HCT116 (cell line): Measurements from ENCODE around the gene CRISPLD2. TPM values are rescaled to one million over a fixed set of nuclear protein-coding genes. Genes with fewer than 3 reads are reported as not detected.

Experiments
- ATAC-seq: fragments of 200-7000 bp; cut with Tn5 transposase; 2 replicates; pipeline ENCODE4 v1.9.1; 2020; ENCODE audit warnings: mild to moderate bottlenecking, moderate library complexity
- BruUV-seq: library from RNA; stranded (reverse); fragments of 400-500 nt; replicated peaks from 2 replicates; lab custom pipeline; 2021; lab: Mats Ljungman, UMichigan
- CTCF ChIA-PET: fragments of 300-600 bp; sonication (Branson Sonifier 250); formaldehyde crosslinking; loops from one replicate; lab custom pipeline; 2021; ENCODE audit warnings: antibody characterized with exemption; lab: Charles Lee
- POLR2A ChIA-PET: fragments of 300-600, 350-600 bp; sonication (Branson Sonifier 250); formaldehyde crosslinking; loops from one replicate; lab custom pipeline; 2021; ENCODE audit warnings: antibody characterized with exemption; lab: Charles Lee
- RAD21 ChIA-PET, 2 experiments: fragments of 300-600 bp; sonication (Branson Sonifier 250); formaldehyde crosslinking; loops; one replicate each; lab custom pipeline; 2023; ENCODE audit warnings: low total read pairs in 2 of 2; ENCODE audit not compliant: uncharacterized antibody in 2 of 2, unreplicated experiment in 2 of 2, low non-redundant PET in 1 of 2; lab: Charles Lee
- DNase-seq: peaks from one replicate; pipeline ENCODE4 v3.0.0-alpha.2; 2010; ENCODE audit warnings: low read depth, low spot score
- H2AFZ ChIP-seq: fragments of 200-600 bp; shearing (Covaris generic), sonication (generic); 2 replicates; pipeline ENCODE4 v1.6.1; 2017; ENCODE audit warnings: low read depth, mixed run types, mixed read lengths, antibody characterized with exemption, low read length; ENCODE audit not compliant: poor library complexity, severe bottlenecking
- H3K27ac ChIP-seq: 2 replicates; pipeline ENCODE4 v1.5.1; 2012; ENCODE audit warnings: low read depth, low read length
- H3K27me3 ChIP-seq: fragments of 200-600 bp; sonication (generic); 2 replicates; pipeline ENCODE4 v1.6.1; 2016; ENCODE audit warnings: mixed run types, low read length, mixed read lengths; ENCODE audit not compliant: insufficient read depth
- H3K36me3 ChIP-seq, 2 experiments: fragments of 200-500 bp in 1 of 2; fragments of 200-600 bp in 1 of 2; sonication (Bioruptor generic) in 1 of 2; sonication (generic) in 1 of 2; 2 replicates each; pipeline versions ENCODE4 v1.5.1 to v1.6.1; 2014 to 2016; ENCODE audit warnings: low read length in 2 of 2, inconsistent platforms in 1 of 2, mixed read lengths in 1 of 2, mixed run types in 1 of 2; ENCODE audit not compliant: insufficient read depth in 2 of 2, control insufficient read depth in 1 of 2
- H3K4me1 ChIP-seq, 2 experiments: fragments of 200-600 bp in 1 of 2; sonication (generic) in 1 of 2; 2 replicates each; pipeline versions ENCODE4 v1.5.1 to v1.6.1; 2012 to 2017; ENCODE audit warnings: low read length in 2 of 2, inconsistent platforms in 1 of 2, mild to moderate bottlenecking in 1 of 2, mixed read lengths in 1 of 2, mixed run types in 1 of 2, moderate library complexity in 1 of 2; ENCODE audit not compliant: insufficient read depth in 2 of 2, control insufficient read depth in 1 of 2
- H3K4me2 ChIP-seq: fragments of 200-600 bp; sonication (generic); 2 replicates; pipeline ENCODE4 v1.6.1; 2017; ENCODE audit warnings: mixed run types, low read length, mixed read lengths
- H3K4me3 ChIP-seq, 2 experiments: fragments of 200-600 bp in 1 of 2; sonication (generic) in 1 of 2; replicated peaks in 1 of 2; 2 replicates each; pipeline ENCODE4 v1.5.1; 2011 to 2016; ENCODE audit warnings: low read length in 2 of 2, control low read depth in 1 of 2, low read depth in 1 of 2, mild to moderate bottlenecking in 1 of 2, mixed read lengths in 1 of 2, mixed run types in 1 of 2
- H3K79me2 ChIP-seq: fragments of 200-600 bp; sonication (generic); 2 replicates; pipeline ENCODE4 v1.6.1; 2017; ENCODE audit warnings: mild to moderate bottlenecking, mixed run types, low read length, moderate library complexity, mixed read lengths; ENCODE audit not compliant: insufficient read depth
- H3K9ac ChIP-seq: fragments of 200-600 bp; sonication (generic); 2 replicates; pipeline ENCODE4 v1.6.1; 2016; ENCODE audit warnings: low read length, mixed read lengths
- H3K9me2 ChIP-seq: fragments of 200-600 bp; sonication (generic), shearing (Covaris generic); 2 replicates; pipeline ENCODE4 v1.6.1; 2017; ENCODE audit warnings: mixed run types, mild to moderate bottlenecking, moderate library complexity; ENCODE audit not compliant: insufficient read depth
- H3K9me3 ChIP-seq, 2 experiments: fragments of 200-500 bp in 1 of 2; fragments of 200-600 bp in 1 of 2; sonication (Bioruptor generic) in 1 of 2; sonication (generic) in 1 of 2; 2 replicates each; pipeline ENCODE4 v1.6.1; 2014 to 2017; ENCODE audit warnings: low read length in 2 of 2, mixed read lengths in 2 of 2, inconsistent platforms in 1 of 2, low read depth in 1 of 2, mild to moderate bottlenecking in 1 of 2, mixed run types in 1 of 2, moderate library complexity in 1 of 2; ENCODE audit not compliant: control insufficient read depth in 1 of 2, insufficient read depth in 1 of 2
- H4K20me1 ChIP-seq: fragments of 200-600 bp; sonication (generic), shearing (Covaris generic); 2 replicates; pipeline ENCODE4 v1.6.1; 2017; ENCODE audit warnings: mixed run types, mild to moderate bottlenecking, moderate library complexity; ENCODE audit not compliant: insufficient read depth
- CBX3 ChIP-seq: IDR thresholded peaks from 2 replicates; pipeline ENCODE4 v1.6.1; 2012; ENCODE audit warnings: low read depth
- CTCF ChIP-seq, 3 experiments: fragments of 200-600 bp in 1 of 3; sonication (generic) in 1 of 3; IDR thresholded peaks in 2 of 3; conservative IDR thresholded peaks in 1 of 3; 2 replicates each; pipeline ENCODE4 v1.5.1; 2012 to 2017; ENCODE audit warnings: low read depth in 2 of 3, low read length in 2 of 3, antibody characterized with exemption in 1 of 3, borderline replicate concordance in 1 of 3, control low read depth in 1 of 3, mild to moderate bottlenecking in 1 of 3, mixed read lengths in 1 of 3, mixed run types in 1 of 3, moderate library complexity in 1 of 3; ENCODE audit not compliant: insufficient read depth in 1 of 3
- EGR1 ChIP-seq: IDR thresholded peaks from 2 replicates; pipeline ENCODE4 v1.6.1; 2012; ENCODE audit warnings: low read depth
- ELF1 ChIP-seq: IDR thresholded peaks from 2 replicates; pipeline ENCODE4 v1.6.1; 2012; ENCODE audit warnings: low read depth, borderline replicate concordance
- EZH2 ChIP-seq: fragments of 200-600 bp; sonication (generic); IDR thresholded peaks from 2 replicates; pipeline ENCODE4 v1.6.1; 2017; ENCODE audit warnings: antibody characterized with exemption, mixed run types
- EZH2phosphoT487 ChIP-seq: fragments of 200-600 bp; IDR thresholded peaks from 2 replicates; pipeline ENCODE4 v1.6.1; 2018; ENCODE audit warnings: antibody characterized with exemption, borderline replicate concordance
- FOSL1 ChIP-seq: IDR thresholded peaks from 2 replicates; pipeline ENCODE4 v1.6.1; 2012; ENCODE audit warnings: low read depth
- JUND ChIP-seq: IDR thresholded peaks from 2 replicates; pipeline ENCODE4 v1.6.1; 2012
- MAX ChIP-seq: IDR thresholded peaks from 2 replicates; pipeline ENCODE4 v1.6.1; 2012
- POLR2A ChIP-seq: IDR thresholded peaks from 2 replicates; pipeline ENCODE4 v1.7.0; 2011; ENCODE audit warnings: borderline replicate concordance; ENCODE audit not compliant: insufficient read depth, insufficient read length; ENCODE audit errors: extremely low read depth
- POLR2AphosphoS5 ChIP-seq: IDR thresholded peaks from 2 replicates; pipeline ENCODE4 v1.6.1; 2011; ENCODE audit warnings: mild to moderate bottlenecking, low read depth, low read length, moderate library complexity
- RAD21 ChIP-seq: IDR thresholded peaks from 2 replicates; pipeline ENCODE4 v1.6.1; 2012; ENCODE audit warnings: low read depth, mild to moderate bottlenecking
- REST ChIP-seq: IDR thresholded peaks from 2 replicates; pipeline ENCODE4 v1.6.1; 2012; ENCODE audit warnings: low read depth
- SIN3A ChIP-seq: IDR thresholded peaks from 2 replicates; pipeline ENCODE4 v1.6.1; 2012; ENCODE audit warnings: low read depth
- SRF ChIP-seq: IDR thresholded peaks from 2 replicates; pipeline ENCODE4 v1.6.1; 2012; ENCODE audit warnings: low read depth
- TCF7L2 ChIP-seq: IDR thresholded peaks from 2 replicates; pipeline ENCODE4 v1.7.0; 2011; ENCODE audit warnings: borderline replicate concordance, inconsistent platforms; ENCODE audit not compliant: insufficient read depth, insufficient read length; ENCODE audit errors: extremely low read depth
- YY1 ChIP-seq: IDR thresholded peaks from 2 replicates; pipeline ENCODE4 v1.6.1; 2011; ENCODE audit warnings: low read length, low read depth, moderate library complexity, mild to moderate bottlenecking; ENCODE audit not compliant: insufficient replicate concordance; ENCODE audit errors: extremely low read depth
- ZBTB33 ChIP-seq: IDR thresholded peaks from 2 replicates; pipeline ENCODE4 v1.6.1; 2011; ENCODE audit warnings: mild to moderate bottlenecking, low read length, moderate library complexity; ENCODE audit not compliant: insufficient replicate concordance; ENCODE audit errors: extremely low read depth
- ZNF274 ChIP-seq: fragments of 200-500 bp; sonication (Bioruptor generic); IDR thresholded peaks from 2 replicates; pipeline ENCODE4 v1.6.1; 2014; ENCODE audit warnings: mild to moderate bottlenecking, low read depth, low read length, inconsistent platforms
- intact Hi-C: fragments of 100-400 bp; cut with micrococcal nuclease; formaldehyde crosslinking; loops from 2 replicates; pipeline ENCODE4 v1.10.0; 2022
- total RNA-seq: library from RNA; stranded (reverse); gene quantifications from one replicate; pipeline ENCODE4 v1.2.1, GENCODE V29; 2021; ENCODE audit not compliant: unreplicated experiment

CRISPLD2 gene
- total RNA-seq, 1 experiment from 2014 or later: 4.6 TPM

- no peak overlapping the region for H2AFZ ChIP-seq
- CTCF ChIA-PET: interaction anchor here (6.4 kb wide), 1 partner anchor 11 kb away, joined by 30 read pairs; no protein-coding TSS in a partner anchor
- no peak for ATAC-seq
- TF ChIP-seq SIN3A: no peak
- TF ChIP-seq EZH2: no peak
- no peak for TF ChIP-seq ZNF274
- no peak for TF ChIP-seq CBX3
- no peak for TF ChIP-seq REST
- TF ChIP-seq POLR2AphosphoS5: no peak
- TF ChIP-seq ELF1: no peak
- TF ChIP-seq EGR1: no peak
- TF ChIP-seq YY1: no peak
- no peak for TF ChIP-seq SRF
- TF ChIP-seq MAX: no peak
- no peak for TF ChIP-seq RAD21
- TF ChIP-seq TCF7L2: no peak
- no peak for TF ChIP-seq ZBTB33
- no peak for TF ChIP-seq POLR2A
- TF ChIP-seq FOSL1: no peak
- no peak for TF ChIP-seq EZH2phosphoT487
- no peak for TF ChIP-seq JUND
- TF ChIP-seq CTCF (IDR thresholded peaks at IDR 0.05 in 2 of 3, conservative IDR thresholded peaks at IDR 0.05 in 1 of 3; ENCODE audit: borderline replicate concordance in 1 of 3, insufficient read depth in 1 of 3, low read depth in 2 of 3, low read length in 2 of 3): no peak
Measured at GRCh38 chr16:84940670-84941551, 121.1 kb downstream of the CRISPLD2 start.

More at GRCh38 chr16:84940670-84941551, 121.1 kb downstream of the CRISPLD2 start:
- H4K20me1 ChIP-seq: no peaks in the 10 kb centered on the region
- ChIA-PET RAD21 (no interaction called here), POLR2A (no interaction called here)
- no peaks in the 10 kb centered on the region for H3K27me3 ChIP-seq
- H3K4me2 ChIP-seq: no peak overlapping the region
- H3K9me3 ChIP-seq: no peaks in the 10 kb centered on the region
- DNase-seq: no peak
- no peak overlapping the region for H3K4me3 ChIP-seq
- no peaks in the 10 kb centered on the region for H3K79me2 ChIP-seq
- H3K9me2 ChIP-seq: no peaks in the 10 kb centered on the region
- H3K4me1 ChIP-seq: peaks cover 0 to 11% of the 10 kb centered on the region in 2 experiments; a peak in 2 of 4 replicates
- intact Hi-C loops: no loop called here
- H3K9ac ChIP-seq: no peak overlapping the region
- no TSS peak for BruUV-seq
- no peak overlapping the region for H3K27ac ChIP-seq
- H3K36me3 ChIP-seq: no peaks in the 10 kb centered on the region
